Measurements from ENCODE around the gene ATP8A2.

GRCh38 chr13:25874064-25874737 lies 502.4 kb downstream of the ATP8A2 start:
- TF ChIP-seq POLR2AphosphoS5 (IDR thresholded peaks at IDR 0.05; ENCODE audit: borderline replicate concordance, low read depth, low read length) = no peak
- no peak for TF ChIP-seq EZH2 (IDR thresholded peaks at IDR 0.05)
